ENCODE data around the gene TMEM203. TPM values are rescaled to one million over a fixed set of nuclear protein-coding genes. Genes with fewer than 3 reads are reported as not detected.

Gene TMEM203
- total and polyA plus RNA-seq, 10 of the 15 experiments (the other 5 are each of a cell fraction or from before 2014, with no cell fraction given): 7.2 to 68.1 (median 33.8) TPM

- TF ChIP-seq REST (IDR thresholded peaks at IDR 0.05; ENCODE audit: low read depth, low read length) (no peak), HCFC1 (IDR thresholded peaks at IDR 0.05; ENCODE audit: low read length) (no peak), ZZZ3 (IDR thresholded peaks at IDR 0.05; ENCODE audit: control insufficient read depth, insufficient read length, low read depth) (no peak), RCOR1 (conservative IDR thresholded peaks at IDR 0.05; ENCODE audit: low read depth, low read length) (no peak), EZH2 (IDR thresholded peaks at IDR 0.05; ENCODE audit: borderline replicate concordance, control insufficient read depth, low read depth, low read length) (no peak), RBBP5 (conservative IDR thresholded peaks at IDR 0.05) (no peak), PML (IDR thresholded peaks at IDR 0.05; ENCODE audit: low read length) (no peak), ZNF592 (IDR thresholded peaks at IDR 0.05) (peak; percentile 95), USF2 (IDR thresholded peaks at IDR 0.05; ENCODE audit: borderline replicate concordance, low read depth, low read length) (no peak; the same call in 1 of the 2 replicates), FOXK2 (IDR thresholded peaks at IDR 0.05) (no peak), RUNX3 (IDR thresholded peaks at IDR 0.05; ENCODE audit: low read length) (no peak), E2F8 (IDR thresholded peaks at IDR 0.05; ENCODE audit: low read depth, partially characterized antibody) (no peak), SUZ12 (IDR thresholded peaks at IDR 0.05; ENCODE audit: unreplicated experiment) (no peak), NRF1 (conservative IDR thresholded peaks at IDR 0.05; ENCODE audit: low read depth, low read length) (peak; percentile 46)
Observed at GRCh38 chr9:137236238-137236935, 30.9 kb upstream of the TMEM203 start (continued).

Data from GM12878 (cell line).